ENCODE results near the gene IL1R1. TPM values are rescaled to one million over a fixed set of nuclear protein-coding genes. Genes with fewer than 3 reads are reported as not detected.

Gene IL1R1, protein sequence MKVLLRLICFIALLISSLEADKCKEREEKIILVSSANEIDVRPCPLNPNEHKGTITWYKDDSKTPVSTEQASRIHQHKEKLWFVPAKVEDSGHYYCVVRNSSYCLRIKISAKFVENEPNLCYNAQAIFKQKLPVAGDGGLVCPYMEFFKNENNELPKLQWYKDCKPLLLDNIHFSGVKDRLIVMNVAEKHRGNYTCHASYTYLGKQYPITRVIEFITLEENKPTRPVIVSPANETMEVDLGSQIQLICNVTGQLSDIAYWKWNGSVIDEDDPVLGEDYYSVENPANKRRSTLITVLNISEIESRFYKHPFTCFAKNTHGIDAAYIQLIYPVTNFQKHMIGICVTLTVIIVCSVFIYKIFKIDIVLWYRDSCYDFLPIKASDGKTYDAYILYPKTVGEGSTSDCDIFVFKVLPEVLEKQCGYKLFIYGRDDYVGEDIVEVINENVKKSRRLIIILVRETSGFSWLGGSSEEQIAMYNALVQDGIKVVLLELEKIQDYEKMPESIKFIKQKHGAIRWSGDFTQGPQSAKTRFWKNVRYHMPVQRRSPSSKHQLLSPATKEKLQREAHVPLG
- total RNA-seq = not detected in 2 replicates

DNA sequence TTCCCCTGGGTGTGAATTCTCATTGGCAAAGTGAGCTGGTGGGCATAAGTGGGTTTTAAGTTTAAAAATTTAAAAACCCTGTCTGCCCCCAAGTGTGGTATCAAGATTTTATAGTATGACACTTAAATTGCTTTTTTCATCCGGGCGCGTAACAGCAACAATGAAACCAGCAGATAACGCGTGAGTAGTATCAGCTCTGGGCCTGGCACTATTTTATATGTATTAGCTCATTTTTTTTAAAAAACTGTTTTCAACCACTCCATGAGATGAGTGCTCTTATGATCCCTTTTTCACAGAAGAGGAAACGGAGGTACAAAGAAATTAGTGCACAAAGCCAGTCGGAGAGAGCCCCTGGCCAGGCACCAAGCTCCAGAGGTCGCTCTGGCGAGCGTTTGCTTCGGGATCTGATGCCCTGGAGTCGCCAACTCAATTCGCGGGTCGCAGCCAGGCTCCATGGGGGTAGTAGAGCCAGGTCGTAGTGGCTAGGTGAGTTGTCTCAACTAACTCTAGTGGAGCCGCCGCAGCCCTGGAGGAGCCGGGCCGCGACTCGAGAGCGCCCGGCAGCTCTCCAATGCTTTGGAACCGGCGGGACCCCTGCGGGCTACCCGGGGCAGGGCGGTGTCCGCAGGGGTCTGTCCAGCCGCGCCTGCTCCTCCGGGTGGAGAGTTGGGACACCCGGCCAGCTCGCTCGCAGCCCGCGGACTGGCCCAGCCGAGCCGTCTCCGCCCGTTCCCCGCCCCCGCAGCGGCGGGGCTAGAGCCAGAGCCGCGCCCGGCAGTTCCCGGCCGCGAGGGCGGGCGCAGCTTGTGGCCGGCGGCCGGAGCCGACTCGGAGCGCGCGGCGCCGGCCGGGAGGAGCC, at the start of gene IL1R1:
TSS of gene IL1R1 (plus strand) at position 777 of the 859 bp plus-strand sequence. CDS start 14,979 bp downstream, outside the sequence.
- no peak for TF ChIP-seq CTCF (IDR thresholded peaks at IDR 0.05)
- H3K36me3 Mint-ChIP-seq (ENCODE audit: low read depth) = no peaks in the 10 kb centered on the region
- ATAC-seq (ENCODE audit: low read depth) = no peak
- POLR2A ChIA-PET = interaction anchor here (0.6 kb wide), 1 partner anchor 38 kb away, joined by 6 read pairs; no protein-coding TSS in a partner anchor
- no peak within 1 kb of the TSS for H3K4me3 Mint-ChIP-seq
- DNase-seq = no peak
- H3K27ac Mint-ChIP-seq = no peak within 1 kb of the TSS
- peaks cover 4% of the 10 kb centered on the region for H3K4me1 Mint-ChIP-seq
- intact Hi-C loops (cut with micrococcal nuclease) = no loop called here
- H3K9me3 Mint-ChIP-seq = peaks cover 14% of the 10 kb centered on the region
- CTCF ChIA-PET = no interaction called here
- H3K27me3 Mint-ChIP-seq = peaks cover 40% of the 10 kb centered on the region

- ChIA-PET POLR2A (no interaction called here), CTCF (no interaction called here)
- no peaks in the 10 kb centered on the region for H3K4me1 Mint-ChIP-seq
- no peak overlapping the region for H3K27ac Mint-ChIP-seq
- H3K4me3 Mint-ChIP-seq = no peak overlapping the region
- DNase-seq (no peak), ATAC-seq (ENCODE audit: low read depth) (no peak)
- peaks cover 10% of the 10 kb centered on the region for H3K27me3 Mint-ChIP-seq
- intact Hi-C loops (cut with micrococcal nuclease) = no loop called here
- no peak for TF ChIP-seq CTCF (IDR thresholded peaks at IDR 0.05)
- no peaks in the 10 kb centered on the region for H3K36me3 Mint-ChIP-seq (ENCODE audit: low read depth)
- peaks cover 11% of the 10 kb centered on the region for H3K9me3 Mint-ChIP-seq
These were observed 48.9 kb upstream of the IL1R1 start for GRCh38 chr2:102093662-102094061.

- no peak for ATAC-seq (ENCODE audit: low read depth)
- Mint-ChIP-seq H3K9me3 (peaks cover 11% of the 10 kb centered on the region), H3K27ac (no peak overlapping the region), H3K36me3 (ENCODE audit: low read depth) (no peaks in the 10 kb centered on the region), H3K27me3 (peaks cover 13% of the 10 kb centered on the region), H3K4me3 (no peak overlapping the region), H3K4me1 (no peaks in the 10 kb centered on the region)
- ChIA-PET CTCF (no interaction called here), POLR2A (no interaction called here)
- intact Hi-C loops (cut with micrococcal nuclease) = no loop called here
- DNase-seq = no peak
- no peak for TF ChIP-seq CTCF (IDR thresholded peaks at IDR 0.05)
These were observed 47.6 kb upstream of the IL1R1 start for GRCh38 chr2:102094917-102095316.

DNA sequence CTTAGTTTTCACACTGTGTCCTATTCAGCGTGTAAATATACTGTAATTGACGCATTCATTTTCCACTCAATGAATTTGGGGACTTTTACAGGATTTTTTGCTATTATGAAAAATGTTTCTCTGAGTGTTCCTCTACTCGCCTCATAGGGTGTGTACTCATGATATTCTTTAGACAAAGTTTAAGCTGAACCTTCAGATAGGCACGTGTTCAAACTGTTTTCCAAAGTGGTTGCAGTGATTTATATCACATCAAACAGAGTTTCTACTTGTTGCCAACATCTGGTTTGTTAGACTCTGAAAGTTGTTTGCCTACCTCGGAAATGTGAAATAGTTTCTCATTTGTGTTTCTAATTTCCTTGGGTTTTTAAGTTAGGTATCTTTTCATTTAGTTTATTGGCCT, 46.4 kb upstream of the IL1R1 start:
- H3K4me1 Mint-ChIP-seq = no peaks in the 10 kb centered on the region
- no peak for TF ChIP-seq CTCF (IDR thresholded peaks at IDR 0.05)
- CTCF ChIA-PET = no interaction called here

GRCh38 chr2:102098756-102099155, 43.8 kb upstream of the IL1R1 start:
- POLR2A ChIA-PET = no interaction called here
- TF ChIP-seq CTCF (IDR thresholded peaks at IDR 0.05) = no peak
- DNase-seq (no peak), ATAC-seq (ENCODE audit: low read depth) (no peak)
- no peaks in the 10 kb centered on the region for H3K9me3 Mint-ChIP-seq
- no peak overlapping the region for H3K27ac Mint-ChIP-seq
- CTCF ChIA-PET = no interaction called here
- peaks cover 4% of the 10 kb centered on the region for H3K4me1 Mint-ChIP-seq
- no peak overlapping the region for H3K4me3 Mint-ChIP-seq
- no peaks in the 10 kb centered on the region for H3K36me3 Mint-ChIP-seq (ENCODE audit: low read depth)
- peaks cover 27% of the 10 kb centered on the region for H3K27me3 Mint-ChIP-seq
- intact Hi-C loops (cut with micrococcal nuclease) = no loop called here

More for the DNA sequence above, 46.4 kb upstream of the IL1R1 start:
- intact Hi-C loops (cut with micrococcal nuclease) = no loop called here
- Mint-ChIP-seq H3K4me3 (no peak overlapping the region), H3K27me3 (peaks cover 13% of the 10 kb centered on the region), H3K27ac (no peak overlapping the region), H3K36me3 (ENCODE audit: low read depth) (no peaks in the 10 kb centered on the region), H3K9me3 (peaks cover 4% of the 10 kb centered on the region)
- no peak for DNase-seq
- POLR2A ChIA-PET = no interaction called here
- no peak for ATAC-seq (ENCODE audit: low read depth)
